GM18520 (cell line): ENCODE data around the gene MGA.

Experiments used
- ATAC-seq: cut with Tn5 transposase; IDR thresholded peaks from one replicate; pipeline ENCODE4 v1.9.1; 2021; ENCODE audit not compliant: unreplicated experiment

The MGA gene

DNA sequence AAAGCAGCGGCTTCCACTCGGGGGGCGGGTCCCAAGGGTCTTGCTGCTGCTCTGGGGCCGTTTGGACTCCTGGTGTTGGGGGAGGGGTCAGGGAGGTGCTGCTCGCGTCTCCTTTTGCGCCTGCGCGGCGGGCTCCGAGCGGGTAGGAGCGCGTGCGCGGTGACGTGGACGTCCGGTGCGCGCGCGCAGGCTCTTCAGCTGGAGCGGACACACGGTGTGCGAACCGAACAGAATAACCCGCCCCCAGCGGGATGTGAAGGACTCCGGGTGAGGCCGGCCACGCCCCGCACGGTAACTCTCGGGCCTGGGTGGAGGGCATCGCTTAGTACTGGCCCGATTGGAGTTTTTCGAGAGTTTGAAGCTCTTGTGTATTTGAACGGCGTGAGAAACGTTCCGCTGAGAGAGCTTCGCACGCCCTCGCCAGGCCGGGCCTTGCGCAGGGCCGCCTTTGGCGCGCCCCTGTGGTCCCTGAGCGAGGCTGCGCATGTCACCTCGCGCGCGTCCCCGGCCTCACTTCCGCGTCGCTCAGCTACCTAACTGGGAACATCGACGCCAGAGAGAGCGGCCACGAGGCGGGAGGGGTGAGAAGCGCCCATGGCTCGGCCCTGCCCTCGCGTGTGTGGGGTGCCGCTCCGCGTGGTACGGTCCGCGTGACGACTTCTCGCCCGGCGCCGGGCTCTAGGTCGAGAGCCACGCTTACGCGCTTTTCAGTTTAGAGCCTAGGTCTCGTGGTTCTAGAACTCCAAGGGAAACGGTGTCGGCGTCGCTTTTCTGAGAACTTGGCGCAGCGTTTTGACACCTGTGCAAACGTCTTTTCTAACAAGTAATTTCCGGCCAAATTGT lies at the start of gene MGA:
MGA (plus strand) TSS at position 171 of the 843 bp plus-strand sequence.
- ATAC-seq, result peak; percentile 72

GRCh38 chr15:41620536-41621199 lies 39.5 kb upstream of the MGA start:
- ATAC-seq, result no peak

GRCh38 chr15:41621200-41622193 lies 38.7 kb upstream of the MGA start:
- ATAC-seq, result peak; percentile 41

DNA sequence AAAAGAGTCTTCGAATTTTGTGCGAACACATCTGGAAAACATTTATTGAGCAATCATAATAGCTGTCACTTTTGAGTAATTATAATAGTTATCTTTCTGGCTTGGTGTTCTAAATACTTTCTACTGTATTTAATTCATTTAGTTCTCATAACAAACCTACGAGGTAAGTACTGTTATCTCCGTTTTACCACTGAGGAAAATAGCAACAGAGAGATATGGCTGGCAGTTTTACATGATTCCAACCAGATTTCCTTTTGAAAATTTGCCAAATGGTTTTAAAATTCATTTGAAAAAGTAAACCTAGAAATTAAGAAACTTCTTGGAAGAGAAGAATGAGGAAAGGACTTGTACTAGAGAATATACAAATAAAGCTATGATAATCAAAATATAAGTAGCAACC lies 37.3 kb upstream of the MGA start:
- no peak for ATAC-seq

- ATAC-seq, result no peak
These were observed 33.0 kb upstream of the MGA start for GRCh38 chr15:41627203-41627602.

DNA sequence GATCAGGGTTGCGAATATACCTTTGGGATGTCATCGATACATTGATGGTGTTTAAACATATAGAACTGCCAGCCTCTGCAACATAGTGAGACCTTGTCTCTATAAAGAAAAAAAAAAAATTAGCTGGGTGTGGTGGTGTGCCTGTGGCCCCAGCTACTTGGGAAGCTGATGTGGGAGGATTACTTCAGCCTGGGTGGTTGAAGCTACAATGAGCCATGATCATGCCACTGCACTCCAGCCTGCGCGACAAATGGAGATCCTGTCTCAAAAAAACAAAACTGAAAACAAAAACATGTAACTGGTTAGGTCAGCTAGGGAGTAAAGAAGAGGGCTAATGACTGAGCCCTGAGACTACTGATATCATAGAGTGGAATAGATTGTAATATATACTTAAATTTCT lies 30.7 kb upstream of the MGA start:
- ATAC-seq, result no peak

GRCh38 chr15:41629883-41630282 lies 30.3 kb upstream of the MGA start:
- no peak for ATAC-seq

DNA sequence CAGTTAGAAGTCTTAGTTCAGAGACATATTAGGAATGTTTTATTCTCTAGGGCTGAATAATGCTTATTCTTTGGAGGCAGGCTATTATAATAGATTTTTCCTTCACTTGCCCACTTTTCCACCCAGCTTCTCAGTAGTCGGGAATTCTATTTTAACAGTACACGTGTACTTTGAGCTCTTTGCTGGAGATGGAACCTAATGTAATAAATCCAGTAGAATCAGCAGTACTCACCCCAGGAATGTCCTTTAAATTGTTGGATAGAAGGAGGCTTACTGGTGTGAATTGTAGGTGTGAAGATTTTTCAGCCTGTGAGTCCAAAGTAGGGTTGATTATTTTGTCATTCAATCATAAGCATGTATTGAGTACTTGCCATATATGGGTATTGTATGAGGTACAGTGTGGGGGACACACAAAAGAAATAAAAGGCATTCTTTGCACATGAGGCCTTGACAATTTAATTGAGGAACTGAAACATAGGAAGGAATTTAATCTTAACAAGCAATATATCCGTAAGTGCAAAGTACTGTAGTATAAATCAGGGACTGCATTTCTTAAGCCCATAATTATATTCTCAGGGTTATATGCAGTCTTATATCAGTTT lies 29.5 kb upstream of the MGA start:
- no peak for ATAC-seq

DNA sequence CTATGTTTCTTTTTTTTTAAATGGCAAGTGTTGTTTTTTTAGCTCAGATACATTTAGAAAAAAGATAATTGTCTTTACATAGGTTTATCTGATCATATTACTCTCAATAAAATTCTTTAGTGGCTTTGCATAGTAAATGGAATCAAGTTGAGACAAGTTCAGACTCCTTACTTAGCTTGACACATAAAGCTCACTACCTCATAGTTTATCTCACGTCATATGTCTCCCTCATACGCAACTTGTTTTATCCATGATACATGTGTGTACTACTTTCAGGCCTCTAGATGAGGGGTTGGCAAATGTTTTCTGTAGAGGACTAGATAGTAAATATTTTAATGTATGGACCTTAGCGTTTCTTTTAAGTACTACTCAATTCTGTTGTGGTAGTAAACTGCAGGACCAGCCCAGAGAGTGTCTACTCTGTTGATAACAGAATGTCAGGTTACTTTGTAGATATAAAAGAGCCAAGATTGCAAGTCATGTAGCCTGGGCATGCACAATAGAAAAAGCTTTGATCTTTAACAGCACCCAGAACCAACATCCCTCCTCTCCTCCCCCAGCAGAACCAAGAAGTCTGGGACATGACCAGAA lies 28.2 kb upstream of the MGA start:
- ATAC-seq, result no peak

DNA sequence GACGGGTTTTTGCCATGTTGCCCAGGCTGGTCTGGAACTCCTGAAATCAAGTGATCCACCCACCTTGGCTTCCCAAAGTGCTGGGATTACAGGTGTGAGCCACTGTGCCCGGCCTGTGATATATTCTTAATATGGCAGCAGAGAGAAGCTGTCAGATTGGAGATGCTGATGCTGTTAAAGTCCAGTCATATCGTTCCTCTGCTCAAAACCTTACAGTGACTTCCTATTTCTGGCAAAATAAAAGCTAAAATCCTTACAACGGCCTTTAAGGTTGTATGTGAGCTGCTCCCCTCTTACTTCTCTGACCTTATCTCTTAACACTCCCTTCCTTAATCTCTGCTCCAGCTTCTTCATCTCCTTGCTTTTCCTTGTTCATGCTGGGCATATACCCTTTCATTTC lies 26.6 kb upstream of the MGA start:
- no peak for ATAC-seq

GRCh38 chr15:41634072-41634626 lies 26.1 kb upstream of the MGA start:
- no peak for ATAC-seq

DNA sequence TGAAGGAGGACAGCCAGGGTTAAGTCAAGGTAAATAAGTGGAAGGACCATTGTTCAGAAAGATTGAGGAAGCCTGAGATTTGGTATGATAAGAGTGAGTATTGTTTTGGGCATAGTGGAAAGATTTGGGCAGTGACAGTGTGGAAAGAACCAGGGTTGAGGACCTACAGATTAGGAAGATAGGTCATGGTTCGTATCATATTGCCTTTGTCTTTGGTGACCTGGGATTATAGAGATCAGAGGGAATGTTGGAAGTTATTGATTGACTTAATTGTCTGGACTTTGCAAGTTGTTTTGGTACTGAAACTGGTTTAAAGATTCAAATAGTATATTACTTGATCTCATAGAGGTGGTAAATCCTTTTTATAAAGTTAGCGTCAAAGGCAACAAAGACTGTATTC lies 23.1 kb upstream of the MGA start:
- ATAC-seq, result no peak

DNA sequence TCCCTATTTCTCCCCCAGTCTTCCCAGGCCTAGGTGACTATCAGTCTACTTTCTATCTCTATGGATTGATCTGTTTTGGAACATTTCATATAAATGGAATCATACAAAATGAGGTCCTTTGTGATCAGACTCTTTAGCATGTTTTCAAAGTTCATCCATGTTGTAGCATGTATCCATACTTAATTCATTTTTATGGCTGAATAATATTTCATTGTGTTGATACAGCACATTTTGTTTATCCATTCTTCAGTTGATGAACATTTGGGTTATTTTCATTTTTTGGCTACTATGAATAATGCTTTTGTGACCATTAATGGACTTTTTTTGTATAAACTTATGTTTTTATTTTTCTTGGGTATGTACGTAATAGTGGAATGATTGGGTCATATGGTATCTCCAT lies 19.2 kb upstream of the MGA start:
- no peak for ATAC-seq

GRCh38 chr15:41647262-41647661 lies 12.9 kb upstream of the MGA start:
- ATAC-seq, result no peak

GRCh38 chr15:41648097-41648496 lies 12.1 kb upstream of the MGA start:
- ATAC-seq, result no peak

- no peak for ATAC-seq
These were observed 11.4 kb upstream of the MGA start for GRCh38 chr15:41648770-41649169.

GRCh38 chr15:41650806-41651205 lies 9.4 kb upstream of the MGA start:
- no peak for ATAC-seq

DNA sequence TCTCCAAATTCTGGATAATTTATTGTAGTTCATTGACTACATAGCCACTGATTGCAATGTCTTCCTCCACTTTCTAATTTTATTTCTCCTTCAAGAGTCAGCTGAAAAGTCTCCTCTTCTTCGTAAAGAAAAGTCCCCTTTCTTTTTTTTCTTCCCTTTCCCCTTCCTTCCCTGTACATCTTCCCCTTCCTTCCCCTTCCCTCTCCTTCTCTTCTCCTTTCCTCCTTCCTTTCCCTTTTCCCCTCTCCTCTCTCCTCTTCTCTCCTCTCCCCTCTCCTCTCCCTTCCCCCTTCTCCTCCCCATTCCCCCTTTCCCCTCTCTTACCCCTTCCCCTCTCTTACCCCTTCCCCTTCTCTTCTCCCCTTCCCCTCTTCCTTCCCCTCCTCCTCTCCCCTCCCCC lies 8.8 kb upstream of the MGA start:
- ATAC-seq, result no peak

GRCh38 chr15:41653760-41654159 lies 6.4 kb upstream of the MGA start:
- no peak for ATAC-seq

DNA sequence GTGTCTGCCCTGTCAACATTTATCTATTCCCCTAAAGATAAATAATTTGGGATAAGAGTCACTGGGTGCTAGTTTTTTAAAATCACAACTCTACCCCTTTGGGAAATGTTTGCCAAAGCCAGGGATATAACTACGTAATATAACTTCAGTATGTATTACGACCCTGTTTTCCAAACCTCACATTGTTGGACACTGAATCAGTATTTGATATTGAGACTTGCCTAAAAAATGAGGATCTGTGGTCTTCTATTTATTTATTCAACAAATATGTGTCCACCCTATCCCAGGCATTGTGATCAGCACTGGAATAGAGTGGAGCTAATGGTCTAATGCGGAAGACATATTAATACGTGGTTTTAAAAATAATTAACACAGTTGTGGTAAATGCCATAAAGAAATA lies 4.5 kb upstream of the MGA start:
- ATAC-seq, result no peak
